ENCODE data around the gene LAIR1. TPM values are rescaled to one million over a fixed set of nuclear protein-coding genes. Genes with fewer than 3 reads are reported as not detected.
"Not testable (repeated sequence)": the region's sequence is repeated elsewhere in the genome, so short reads cannot be mapped to it uniquely, and the experiment has no call there.

Gene LAIR1
- total RNA-seq, 2 donors from 2014 or later: 21.5 to 22.2 TPM

- no peak for ATAC-seq
- no peaks in the 10 kb centered on the region for H3K36me3 Mint-ChIP-seq (ENCODE audit: low read depth)
- no peak overlapping the region for H3K27ac Mint-ChIP-seq
- peaks cover 17% of the 10 kb centered on the region for H3K27me3 Mint-ChIP-seq
- DNase-seq: no peak
- no peak overlapping the region for H3K4me3 Mint-ChIP-seq
- no peaks in the 10 kb centered on the region for H3K9me3 ChIP-seq (ENCODE audit: control insufficient read depth, low read length, poor library complexity, severe bottlenecking)
- H3K4me1 Mint-ChIP-seq: peaks cover 7% of the 10 kb centered on the region
These were observed 33.1 kb downstream of the LAIR1 start for GRCh38 chr19:54331626-54332025.

GRCh38 chr19:54329476-54330165 is 35.1 kb downstream of the LAIR1 start:
- peaks cover 11% of the 10 kb centered on the region for H3K4me1 Mint-ChIP-seq
- no peaks in the 10 kb centered on the region for H3K9me3 ChIP-seq (ENCODE audit: control insufficient read depth, low read length, poor library complexity, severe bottlenecking)
- no peak for ATAC-seq
- no peaks in the 10 kb centered on the region for H3K36me3 Mint-ChIP-seq (ENCODE audit: low read depth)
- H3K27ac Mint-ChIP-seq: no peak overlapping the region
- no peak overlapping the region for H3K4me3 Mint-ChIP-seq
- H3K27me3 Mint-ChIP-seq: peaks cover 23% of the 10 kb centered on the region
- DNase-seq: no peak

GRCh38 chr19:54328781-54329180 is 36.0 kb downstream of the LAIR1 start:
- not testable (repeated sequence) for H3K27ac Mint-ChIP-seq; ATAC-seq; H3K9me3 ChIP-seq (ENCODE audit: control insufficient read depth, low read length, poor library complexity, severe bottlenecking); DNase-seq; H3K36me3 Mint-ChIP-seq (ENCODE audit: low read depth); H3K4me3 Mint-ChIP-seq
- H3K27me3 Mint-ChIP-seq: peaks cover 19% of the 10 kb centered on the region
- H3K4me1 Mint-ChIP-seq: peaks cover 11% of the 10 kb centered on the region

DNA sequence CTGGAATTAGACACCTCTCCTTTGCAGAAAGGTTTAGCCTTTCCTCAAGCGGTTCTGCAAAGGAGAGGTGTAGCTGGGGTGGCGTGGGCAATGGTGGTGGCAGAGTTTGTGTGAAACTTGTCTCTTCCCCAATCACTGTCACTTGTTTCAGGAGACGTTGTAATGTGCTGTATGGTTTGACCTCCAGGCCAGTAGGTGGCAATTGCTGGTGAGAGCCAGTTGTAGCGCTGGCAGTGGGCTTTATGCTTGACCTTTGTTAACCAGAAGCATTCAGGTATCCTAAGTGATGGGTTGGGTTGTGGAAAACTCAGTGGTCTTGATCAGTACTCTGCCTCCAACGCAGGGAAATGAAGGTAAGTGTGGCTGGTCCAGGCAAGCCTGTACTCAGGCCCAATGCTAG is 39.1 kb downstream of the LAIR1 start:
- no peak overlapping the region for H3K4me3 Mint-ChIP-seq
- ATAC-seq: no peak
- H3K27ac Mint-ChIP-seq: no peak overlapping the region

GRCh38 chr19:54325194-54325621 is 39.5 kb downstream of the LAIR1 start:
- no peaks in the 10 kb centered on the region for H3K9me3 ChIP-seq (ENCODE audit: control insufficient read depth, low read length, poor library complexity, severe bottlenecking)
- Mint-ChIP-seq H3K27ac (no peak overlapping the region), H3K4me1 (peaks cover 9% of the 10 kb centered on the region), H3K36me3 (ENCODE audit: low read depth) (no peaks in the 10 kb centered on the region), H3K27me3 (peaks cover 31% of the 10 kb centered on the region), H3K4me3 (no peak overlapping the region)
- DNase-seq: peak in 2 of 3 donors; percentile 24 to 43
- ATAC-seq: peak; percentile 72

More for the DNA sequence above, 39.1 kb downstream of the LAIR1 start:
- no peaks in the 10 kb centered on the region for H3K9me3 ChIP-seq (ENCODE audit: control insufficient read depth, low read length, poor library complexity, severe bottlenecking)
- Mint-ChIP-seq H3K4me1 (peaks cover 9% of the 10 kb centered on the region), H3K27me3 (peaks cover 26% of the 10 kb centered on the region), H3K36me3 (ENCODE audit: low read depth) (no peaks in the 10 kb centered on the region)
- DNase-seq: no peak

GRCh38 chr19:54324071-54324470 is 40.7 kb downstream of the LAIR1 start:
- Mint-ChIP-seq H3K4me1 (peaks cover 10% of the 10 kb centered on the region), H3K27ac (no peak overlapping the region), H3K27me3 (peaks cover 34% of the 10 kb centered on the region), H3K36me3 (ENCODE audit: low read depth) (no peaks in the 10 kb centered on the region), H3K4me3 (no peak overlapping the region)
- ATAC-seq (no peak), DNase-seq (no peak)
- H3K9me3 ChIP-seq (ENCODE audit: control insufficient read depth, low read length, poor library complexity, severe bottlenecking): no peaks in the 10 kb centered on the region

DNA sequence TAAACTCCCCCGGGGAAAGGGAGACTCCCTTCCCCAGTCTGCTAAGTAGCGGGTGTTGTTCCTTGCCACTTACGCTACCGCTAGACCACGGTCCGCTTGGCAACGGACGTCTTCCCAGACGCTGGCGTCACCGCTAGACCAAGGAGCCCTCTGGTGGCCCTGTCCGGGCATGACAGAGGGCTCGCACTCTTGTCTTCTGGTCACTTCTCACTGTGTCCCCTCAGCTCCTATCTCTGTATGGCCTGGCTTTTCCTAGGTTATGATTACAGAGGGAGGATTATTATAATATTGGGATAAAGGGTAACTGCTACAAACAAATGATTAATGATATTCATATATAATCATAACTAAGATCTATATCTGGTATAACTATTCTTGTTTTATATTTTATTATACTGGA is 41.8 kb downstream of the LAIR1 start:
- not testable (repeated sequence) for H3K4me3 Mint-ChIP-seq; DNase-seq; H3K27ac Mint-ChIP-seq; H3K9me3 ChIP-seq (ENCODE audit: control insufficient read depth, low read length, poor library complexity, severe bottlenecking); ATAC-seq; H3K36me3 Mint-ChIP-seq (ENCODE audit: low read depth)
- Mint-ChIP-seq H3K27me3 (peaks cover 36% of the 10 kb centered on the region), H3K4me1 (peaks cover 11% of the 10 kb centered on the region)

GRCh38 chr19:54322295-54322694 is 42.4 kb downstream of the LAIR1 start:
- H3K9me3 ChIP-seq (ENCODE audit: control insufficient read depth, low read length, poor library complexity, severe bottlenecking); H3K27ac Mint-ChIP-seq; H3K4me1 Mint-ChIP-seq; ATAC-seq; H3K4me3 Mint-ChIP-seq; H3K36me3 Mint-ChIP-seq (ENCODE audit: low read depth); DNase-seq: not testable (repeated sequence)
- H3K27me3 Mint-ChIP-seq: peaks cover 42% of the 10 kb centered on the region

GRCh38 chr19:54319892-54320670 is 44.6 kb downstream of the LAIR1 start:
- peaks cover 7% of the 10 kb centered on the region for H3K4me1 Mint-ChIP-seq
- no peak overlapping the region for H3K4me3 Mint-ChIP-seq
- ATAC-seq: no peak
- H3K27me3 Mint-ChIP-seq: peaks cover 46% of the 10 kb centered on the region
- no peaks in the 10 kb centered on the region for H3K9me3 ChIP-seq (ENCODE audit: control insufficient read depth, low read length, poor library complexity, severe bottlenecking)
- no peak overlapping the region for H3K27ac Mint-ChIP-seq
- no peaks in the 10 kb centered on the region for H3K36me3 Mint-ChIP-seq (ENCODE audit: low read depth)
- no peak for DNase-seq

- Mint-ChIP-seq H3K36me3 (ENCODE audit: low read depth) (no peaks in the 10 kb centered on the region), H3K4me1 (peaks cover 5% of the 10 kb centered on the region), H3K4me3 (no peak overlapping the region), H3K27ac (no peak overlapping the region), H3K27me3 (peaks cover 41% of the 10 kb centered on the region)
- H3K9me3 ChIP-seq (ENCODE audit: control insufficient read depth, low read length, poor library complexity, severe bottlenecking): no peaks in the 10 kb centered on the region
- DNase-seq (no peak), ATAC-seq (peak; percentile 54)
These were observed 45.7 kb downstream of the LAIR1 start for GRCh38 chr19:54319049-54319448.

- H3K9me3 ChIP-seq (ENCODE audit: control insufficient read depth, low read length, poor library complexity, severe bottlenecking): no peaks in the 10 kb centered on the region
- Mint-ChIP-seq H3K36me3 (ENCODE audit: low read depth) (no peaks in the 10 kb centered on the region), H3K27ac (no peak overlapping the region), H3K4me3 (no peak overlapping the region), H3K4me1 (peaks cover 5% of the 10 kb centered on the region), H3K27me3 (peaks cover 49% of the 10 kb centered on the region)
- ATAC-seq (no peak), DNase-seq (no peak)
These were observed 46.8 kb downstream of the LAIR1 start for GRCh38 chr19:54317965-54318240.

- ATAC-seq: no peak
These were observed 47.4 kb downstream of the LAIR1 start for GRCh38 chr19:54317108-54317964.

DNA sequence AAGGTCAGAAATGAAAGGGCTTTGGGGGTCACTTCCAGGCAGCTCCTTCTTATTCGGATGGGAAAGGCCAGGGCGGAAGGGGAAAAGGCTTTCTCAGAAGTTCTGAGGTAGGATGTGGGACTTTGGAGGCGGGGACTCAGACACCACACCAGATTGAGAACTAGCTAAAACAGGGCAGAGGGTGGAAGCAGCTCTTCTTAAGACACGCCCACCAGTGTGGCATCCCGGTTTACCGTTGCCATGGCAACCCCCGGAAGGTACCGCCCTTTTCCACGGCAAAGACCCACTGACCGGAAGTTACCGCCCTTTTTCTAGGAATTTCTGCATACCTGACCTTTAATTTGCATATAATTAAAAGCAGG is 48.0 kb downstream of the LAIR1 start:
- peaks cover 52% of the 10 kb centered on the region for H3K27me3 Mint-ChIP-seq
- peaks cover 5% of the 10 kb centered on the region for H3K4me1 Mint-ChIP-seq
- no peak for ATAC-seq
- no peak for DNase-seq
- no peak overlapping the region for H3K4me3 Mint-ChIP-seq
- H3K9me3 ChIP-seq (ENCODE audit: control insufficient read depth, low read length, poor library complexity, severe bottlenecking): no peaks in the 10 kb centered on the region
- H3K27ac Mint-ChIP-seq: no peak overlapping the region
- H3K36me3 Mint-ChIP-seq (ENCODE audit: low read depth): no peaks in the 10 kb centered on the region

More at GRCh38 chr19:54317108-54317964, 47.4 kb downstream of the LAIR1 start:
- Mint-ChIP-seq H3K27ac (no peak overlapping the region), H3K36me3 (ENCODE audit: low read depth) (no peaks in the 10 kb centered on the region), H3K4me1 (peaks cover 5% of the 10 kb centered on the region), H3K27me3 (peaks cover 53% of the 10 kb centered on the region), H3K4me3 (no peak overlapping the region)
- DNase-seq: no peak
- H3K9me3 ChIP-seq (ENCODE audit: control insufficient read depth, low read length, poor library complexity, severe bottlenecking): no peaks in the 10 kb centered on the region

All from T-helper 17 cell (primary cell).